HuH-7 (cell line): ENCODE data around the gene MLLT1.

Experiments
- DNase-seq: peaks from one replicate; pipeline ENCODE4 v3.0.0; 2011; ENCODE audit warnings: low spot score

The MLLT1 gene

DNA sequence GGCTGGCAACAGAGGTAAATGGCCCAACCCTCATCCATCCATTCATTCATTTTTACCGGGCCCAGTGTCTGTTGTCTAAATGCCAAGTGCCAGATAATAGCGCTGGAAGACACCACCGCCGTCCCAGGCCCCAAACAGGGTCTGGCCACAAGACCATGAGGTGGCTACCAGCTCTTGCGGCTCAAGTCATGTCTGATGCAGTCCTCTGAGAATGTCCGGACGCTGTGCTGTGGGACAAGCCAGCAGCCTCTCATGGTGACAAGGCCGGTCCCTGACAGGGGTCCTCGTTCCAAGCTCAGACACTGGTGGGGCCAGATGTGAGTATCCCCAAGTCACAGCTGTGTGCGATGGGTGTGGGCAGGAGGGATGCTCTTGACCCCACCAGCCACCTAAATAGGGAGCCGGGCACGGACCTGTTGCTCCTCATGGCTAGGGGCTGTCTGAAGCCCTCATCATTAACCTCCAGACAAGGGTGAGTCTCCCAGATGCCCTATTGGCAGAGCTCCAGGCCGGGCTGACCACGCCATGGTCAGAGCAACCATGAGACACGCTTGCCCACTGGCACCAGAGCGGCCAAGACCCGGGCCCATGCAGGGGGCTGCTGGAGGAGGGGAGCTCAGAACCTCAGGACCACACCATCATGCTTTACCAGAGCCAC lies 58.4 kb downstream of the MLLT1 start:
- DNase-seq, result no peak

- DNase-seq, result no peak
These were observed 59.2 kb downstream of the MLLT1 start for GRCh38 chr19:6220385-6221191.

- DNase-seq, result no peak
These were observed 60.0 kb downstream of the MLLT1 start for GRCh38 chr19:6219586-6220290.

- DNase-seq, result no peak
These were observed 60.6 kb downstream of the MLLT1 start for GRCh38 chr19:6219147-6219525.

- DNase-seq, result peak; percentile 97
These were observed 61.2 kb downstream of the MLLT1 start for GRCh38 chr19:6218491-6219146.

GRCh38 chr19:6217752-6218334 lies 61.9 kb downstream of the MLLT1 start:
- no peak for DNase-seq

- DNase-seq, result no peak
These were observed 62.6 kb downstream of the MLLT1 start for GRCh38 chr19:6216996-6217751.

DNA sequence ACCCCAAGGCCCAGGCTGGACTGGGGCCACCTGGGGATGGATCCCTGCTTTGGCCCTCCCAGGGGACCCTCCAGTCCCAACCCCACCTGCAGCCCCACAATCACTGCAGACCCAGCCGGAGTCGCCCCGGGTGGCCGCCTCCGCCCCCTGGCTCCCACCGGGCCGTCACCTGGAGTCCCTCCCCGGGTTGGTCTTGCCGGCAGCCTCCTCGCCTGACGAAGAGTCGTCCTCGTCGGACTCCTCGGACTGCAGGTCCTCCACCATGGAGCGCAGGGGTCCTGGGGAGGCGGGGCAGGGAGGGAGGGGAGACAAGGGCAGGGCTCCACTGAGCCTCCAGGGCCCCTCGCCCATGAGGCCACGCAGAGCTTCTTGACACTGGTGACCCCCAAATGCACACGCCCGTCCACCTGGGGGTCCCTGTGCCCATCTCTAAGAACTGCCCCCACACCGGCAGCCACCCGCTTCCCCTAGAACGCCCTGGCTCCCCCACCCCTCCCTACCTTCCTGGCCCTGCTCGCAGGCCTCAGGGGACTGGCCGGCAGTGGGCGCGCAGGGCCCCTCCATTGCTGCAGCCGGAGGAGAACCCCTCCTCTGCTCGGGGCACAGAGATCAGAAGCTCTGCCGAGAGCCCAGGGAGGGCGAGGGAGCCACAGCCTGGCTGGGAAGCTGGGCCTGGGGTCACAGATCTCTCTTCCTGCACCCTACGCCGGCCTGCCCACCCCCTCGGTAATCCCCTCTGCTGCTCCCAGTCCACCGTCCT lies 63.4 kb downstream of the MLLT1 start:
- no peak for DNase-seq

GRCh38 chr19:6215701-6216235 lies 64.0 kb downstream of the MLLT1 start:
- no peak for DNase-seq

DNA sequence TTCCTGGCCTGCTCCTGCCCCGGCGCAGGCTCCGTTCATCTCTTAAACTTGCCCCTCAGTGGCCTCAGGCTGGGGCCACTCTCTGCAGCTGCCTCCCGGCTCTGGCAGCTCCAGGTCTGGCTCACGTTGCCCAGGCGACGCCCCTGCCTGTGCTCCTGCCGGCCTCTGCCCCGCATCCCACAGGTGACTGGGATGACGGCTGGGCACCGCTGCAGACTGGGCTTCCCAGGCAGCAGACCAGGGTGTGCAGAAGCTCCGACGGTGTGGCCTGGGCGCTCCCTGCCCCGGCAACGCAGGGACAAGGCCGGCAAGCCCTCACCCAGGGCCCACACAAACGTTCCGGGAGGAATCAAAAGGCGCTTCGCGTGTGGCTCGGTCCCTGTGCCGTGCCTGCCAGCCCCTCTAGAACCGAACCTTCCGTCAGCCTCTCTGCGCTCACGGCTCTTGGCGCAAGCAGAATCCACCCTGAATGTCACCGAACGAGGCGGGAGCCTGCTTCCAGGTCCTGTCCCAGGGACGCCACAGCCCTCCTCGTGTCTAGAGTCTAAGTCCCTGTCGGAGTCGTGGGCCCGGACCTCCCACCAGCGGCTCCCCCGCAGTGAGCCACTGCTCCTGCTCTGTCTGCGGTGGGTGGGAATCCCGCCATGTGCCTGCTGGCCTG lies 64.8 kb downstream of the MLLT1 start:
- no peak for DNase-seq

- DNase-seq, result no peak
These were observed 65.8 kb downstream of the MLLT1 start for GRCh38 chr19:6213696-6214641.

- DNase-seq, result no peak
These were observed 66.5 kb downstream of the MLLT1 start for GRCh38 chr19:6213266-6213595.

DNA sequence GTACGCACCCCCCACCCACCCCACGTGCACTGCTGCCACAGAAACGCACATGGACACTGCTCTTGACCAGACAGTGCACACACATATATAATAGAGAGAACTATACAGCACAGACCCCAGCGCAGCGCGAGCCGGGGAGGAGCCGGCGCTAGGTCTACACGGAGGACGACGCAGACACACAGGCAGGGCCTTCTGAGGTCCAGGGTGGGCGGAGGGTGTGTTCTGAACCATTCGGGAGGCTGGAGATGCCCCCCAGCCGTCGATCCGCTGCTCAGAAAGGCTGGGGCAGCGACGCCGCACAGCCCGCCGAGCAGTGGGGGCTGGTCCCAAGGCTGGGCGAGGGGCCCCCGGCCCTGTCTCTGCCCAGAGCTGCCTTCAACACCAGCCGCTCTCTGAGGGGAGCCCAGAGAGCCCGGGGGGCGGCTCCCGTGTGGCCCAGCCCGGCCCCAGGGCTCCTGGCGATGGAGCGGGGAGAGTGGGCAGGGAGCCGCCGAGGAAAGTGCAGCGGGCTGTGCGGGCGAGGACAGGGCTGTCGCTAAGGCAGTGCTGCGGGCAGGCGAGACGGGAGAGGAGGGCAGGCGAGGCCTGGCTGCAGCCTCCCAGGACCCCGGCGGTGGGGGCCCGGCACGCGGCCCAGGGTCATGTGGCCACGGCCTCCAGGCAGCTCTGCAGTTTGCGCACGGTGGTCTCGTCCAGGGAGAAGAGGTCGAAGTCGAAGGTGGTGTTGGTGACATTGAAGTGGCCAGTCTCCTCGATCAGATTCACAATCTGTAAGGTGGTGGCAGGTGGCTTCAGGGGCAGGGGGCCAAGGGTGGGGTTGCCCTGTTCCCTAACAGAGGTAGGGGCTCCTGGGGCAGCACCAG lies 67.1 kb downstream of the MLLT1 start:
- DNase-seq, result no peak

DNA sequence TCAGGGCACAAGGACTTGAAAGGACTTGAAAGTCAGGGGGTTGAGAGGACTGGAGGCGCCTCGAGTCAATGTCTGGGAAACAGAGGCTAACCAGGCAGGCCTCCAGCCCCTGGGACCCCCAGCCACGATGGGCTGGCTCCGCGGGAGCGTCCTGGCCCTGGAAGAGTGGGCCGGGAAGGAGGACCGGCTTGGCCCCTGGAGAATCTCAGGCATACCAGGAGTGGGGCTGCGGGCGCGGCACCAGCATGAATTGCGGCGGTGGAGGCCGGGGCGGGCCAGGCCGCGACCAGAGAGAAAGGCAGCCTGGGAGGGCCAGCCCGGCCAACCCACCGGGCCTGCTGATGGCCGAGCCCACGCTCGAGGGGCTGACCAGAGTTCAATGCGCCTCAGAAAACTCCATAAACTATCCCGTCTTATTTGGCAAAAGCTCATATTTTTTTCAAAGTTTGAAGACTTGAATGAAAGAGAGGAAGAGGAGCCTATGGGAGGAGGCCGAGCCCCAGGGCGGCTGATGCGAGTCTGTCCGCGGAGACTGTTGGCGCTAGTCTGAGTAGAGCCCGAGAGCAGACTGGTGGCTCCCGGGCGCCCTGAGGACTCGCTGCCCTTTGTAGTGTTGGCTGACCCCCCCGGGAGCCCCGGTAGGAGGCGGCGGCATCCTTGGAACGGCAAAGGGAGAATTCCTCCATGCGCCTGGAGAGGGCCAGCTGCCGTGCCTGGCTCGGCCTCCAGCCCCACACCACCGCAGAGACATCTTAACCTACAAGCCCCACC lies 68.0 kb downstream of the MLLT1 start:
- no peak for DNase-seq

- no peak for DNase-seq
These were observed 68.8 kb downstream of the MLLT1 start for GRCh38 chr19:6210721-6211600.

DNA sequence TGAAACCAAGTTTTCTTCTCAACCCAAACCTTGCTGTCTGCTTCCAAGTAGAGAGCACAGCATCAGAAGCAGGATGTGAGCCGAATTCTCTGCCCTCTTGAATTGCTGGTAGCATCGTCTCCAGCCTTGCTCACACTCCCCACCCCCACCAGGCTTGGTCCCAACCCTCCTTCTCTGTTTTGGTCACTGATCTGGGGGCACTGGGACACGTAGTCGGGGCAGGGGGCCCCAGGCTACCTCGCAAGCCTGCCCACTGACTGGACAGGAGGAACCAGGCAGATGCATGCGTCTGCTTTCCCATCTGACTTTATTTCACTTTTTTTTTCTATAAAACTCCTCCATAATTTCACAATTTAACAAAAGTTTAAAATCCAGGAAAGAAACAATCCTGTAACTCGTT lies 69.7 kb downstream of the MLLT1 start:
- no peak for DNase-seq
